Gastrocnemius medialis (tissue), 4 donors: ENCODE measurements around the gene DYNC2H1. TPM values are rescaled to one million over a fixed set of nuclear protein-coding genes. Genes with fewer than 3 reads are reported as not detected.

Experiments
- ATAC-seq, 2 donors: fragments of 150-250 bp; one replicate each; pipeline ENCODE4 v1.9.1; 2016
- DNase-seq, 2 donors: peaks; one replicate each; pipeline ENCODE4 v3.0.0-alpha.2; 2019
- H3K27ac ChIP-seq, 4 donors: fragments of 200-600 bp; sonication (generic); 1 replicate in 1 of 4; 2 replicates in 3 of 4; pipeline ENCODE4 v1.5.1; 2016 to 2018; ENCODE audit warnings: mild to moderate bottlenecking in 2 of 4, moderate library complexity in 1 of 4
- H3K27me3 ChIP-seq, 3 donors: fragments of 200-600 bp; sonication (generic) in 2 of 3; 1 replicate in 1 of 3; 2 replicates in 2 of 3; pipeline versions ENCODE4 v1.5.1 to v1.6.0; 2016 to 2019; ENCODE audit warnings: mild to moderate bottlenecking in 1 of 3, moderate library complexity in 1 of 3
- H3K36me3 ChIP-seq, 2 donors: fragments of 200-600 bp; sonication (generic) in 1 of 2; one replicate each; pipeline ENCODE4 v1.5.1; 2017 to 2018
- H3K4me1 ChIP-seq, 2 donors: fragments of 200-600 bp; sonication (generic) in 1 of 2; one replicate each; pipeline ENCODE4 v1.5.1; 2016 to 2017; ENCODE audit warnings: mild to moderate bottlenecking in 2 of 2
- H3K4me3 ChIP-seq, 4 donors: fragments of 200-600 bp; sonication (generic) in 3 of 4; 1 replicate in 1 of 4; 2 replicates in 3 of 4; pipeline ENCODE4 v1.5.1; 2016 to 2019; ENCODE audit warnings: mild to moderate bottlenecking in 2 of 4
- H3K9me3 ChIP-seq, 3 donors: fragments of 200-600 bp; sonication (generic) in 2 of 3; 1 replicate in 1 of 3; 2 replicates in 2 of 3; pipeline ENCODE4 v1.5.1; 2016 to 2019
- CTCF ChIP-seq, 5 experiments: fragments of 450-650 bp in 3 of 5; fragments of 200-600 bp in 2 of 5; sonication (generic) in 2 of 5; IDR thresholded peaks in 4 of 5; conservative IDR thresholded peaks in 1 of 5; 1 replicate in 4 of 5; 2 replicates in 1 of 5; pipeline ENCODE4 v1.5.1; 2016 to 2019; ENCODE audit warnings: antibody characterized with exemption in 5 of 5, mild to moderate bottlenecking in 3 of 5, moderate library complexity in 3 of 5
- POLR2A ChIP-seq, 2 donors: fragments of 450-650 bp; IDR thresholded peaks; one replicate each; pipeline ENCODE4 v1.6.1; 2017; ENCODE audit warnings: antibody characterized with exemption in 2 of 2, mild to moderate bottlenecking in 2 of 2, moderate library complexity in 2 of 2
- in situ Hi-C, 4 donors: fragments of 200-750 bp; cut with MboI; loops; one replicate each; pipeline versions ENCODE4 v1.15.0 to v1.8.0; 2017; ENCODE audit warnings: low sequenced_read_pairs in 4 of 4
- intact Hi-C: fragments of 100-400 bp; cut with DNase I; formaldehyde crosslinking; loops from one replicate; pipeline ENCODE4 v1.15.1; 2023; ENCODE audit warnings: low total_unique reads
- total RNA-seq, 4 donors: library from RNA; depleted of rRNA; stranded (reverse); fragments of >200 nt; gene quantifications; one replicate each; pipeline versions ENCODE4 v1.1.0 to v1.2.3, GENCODE V29; 2016

Gene DYNC2H1
- total RNA-seq, result 1 to 10 TPM; 1.7 to 2.2 (median 1.9) TPM

- H3K27ac ChIP-seq, result peak within 1 kb of the TSS; percentile 34 to 62 (median 43)
- H3K36me3 ChIP-seq, result no peaks in the 10 kb centered on the region
- in situ Hi-C loops (no loop called here), intact Hi-C loops (no loop called here)
- TF ChIP-seq CTCF (IDR thresholded peaks at IDR 0.05 in 4 of 5, conservative IDR thresholded peaks at IDR 0.05 in 1 of 5), result peak in 3 of 5 experiments; percentile 18 to 48 (median 43)
- TF ChIP-seq POLR2A (IDR thresholded peaks at IDR 0.05), result no peak
- peaks cover 6 to 10% of the 10 kb centered on the region in 2 donors for H3K4me1 ChIP-seq
- H3K4me3 ChIP-seq, result peak within 1 kb of the TSS; percentile 55 to 79 (median 72)
- H3K9me3 ChIP-seq, result no peaks in the 10 kb centered on the region
- no peaks in the 10 kb centered on the region for H3K27me3 ChIP-seq
- DNase-seq, result peak; percentile 50 to 70
- peak; percentile 94 to 98 for ATAC-seq
Measured at GRCh38 chr11:103108933-103109817, at the start of gene DYNC2H1. Gene DYNC2H1 (plus strand): TSS chr11:103109426. CDS start chr11:103109575, 149 bp downstream.

- in situ Hi-C loops, result no loop called here
- peaks cover 0 to 61% of the 10 kb centered on the region in 2 donors for H3K36me3 ChIP-seq
Measured at GRCh38 chr11:103061656-103062055, 47.6 kb upstream of the DYNC2H1 start.

GRCh38 chr11:103067118-103067517 lies 42.1 kb upstream of the DYNC2H1 start:
- DNase-seq (no peak), ATAC-seq (no peak)
- Histone ChIP-seq H3K36me3 (peaks cover 0 to 28% of the 10 kb centered on the region in 2 donors), H3K4me3 (no peak overlapping the region), H3K27ac (no peak overlapping the region), H3K9me3 (no peaks in the 10 kb centered on the region), H3K4me1 (peaks cover 4 to 8% of the 10 kb centered on the region in 2 donors), H3K27me3 (no peaks in the 10 kb centered on the region)
- intact Hi-C loops, result no loop called here
- in situ Hi-C loops, result no loop called here
- TF ChIP-seq POLR2A (IDR thresholded peaks at IDR 0.05) (no peak), CTCF (IDR thresholded peaks at IDR 0.05 in 4 of 5, conservative IDR thresholded peaks at IDR 0.05 in 1 of 5) (no peak)

More at GRCh38 chr11:103061656-103062055, 47.6 kb upstream of the DYNC2H1 start:
- no peak for DNase-seq
- no peaks in the 10 kb centered on the region for H3K27me3 ChIP-seq
- no peaks in the 10 kb centered on the region for H3K4me1 ChIP-seq
- no peak for ATAC-seq
- TF ChIP-seq CTCF (IDR thresholded peaks at IDR 0.05 in 4 of 5, conservative IDR thresholded peaks at IDR 0.05 in 1 of 5), result no peak
- no peak for TF ChIP-seq POLR2A (IDR thresholded peaks at IDR 0.05)
- H3K27ac ChIP-seq, result no peak overlapping the region
- H3K4me3 ChIP-seq, result no peak overlapping the region
- H3K9me3 ChIP-seq, result no peaks in the 10 kb centered on the region
- intact Hi-C loops, result no loop called here

- TF ChIP-seq CTCF (IDR thresholded peaks at IDR 0.05 in 4 of 5, conservative IDR thresholded peaks at IDR 0.05 in 1 of 5), result no peak
- no peak for TF ChIP-seq POLR2A (IDR thresholded peaks at IDR 0.05)
- no peak for DNase-seq
- Histone ChIP-seq H3K4me1 (peaks cover 4 to 8% of the 10 kb centered on the region in 2 donors), H3K4me3 (no peak overlapping the region), H3K9me3 (no peaks in the 10 kb centered on the region), H3K27ac (no peak overlapping the region), H3K36me3 (peaks cover 0 to 10% of the 10 kb centered on the region in 2 donors), H3K27me3 (no peaks in the 10 kb centered on the region)
- intact Hi-C loops, result no loop called here
- no peak for ATAC-seq
- in situ Hi-C loops, result no loop called here
Measured at GRCh38 chr11:103069367-103069766, 39.9 kb upstream of the DYNC2H1 start.
